ENCODE results near the gene TATDN2.

- TF ChIP-seq EZH2 (IDR thresholded peaks at IDR 0.05; ENCODE audit: insufficient read depth, poor library complexity, severe bottlenecking) (no peak), EZH2phosphoT487 (IDR thresholded peaks at IDR 0.05; ENCODE audit: insufficient read depth, low read depth) (no peak)
Measured at GRCh38 chr3:10312391-10312790, 64.1 kb downstream of the TATDN2 start.

All from GM23248 (cell line).